Measurements from ENCODE around the gene GARIN5B.
A peak's percentile ranks its signal among the peaks of the same experiment; 100 is the strongest.
"Not testable (repeated sequence)": the region's sequence is repeated elsewhere in the genome, so short reads cannot be mapped to it uniquely, and the experiment has no call there.

GARIN5B gene

DNA sequence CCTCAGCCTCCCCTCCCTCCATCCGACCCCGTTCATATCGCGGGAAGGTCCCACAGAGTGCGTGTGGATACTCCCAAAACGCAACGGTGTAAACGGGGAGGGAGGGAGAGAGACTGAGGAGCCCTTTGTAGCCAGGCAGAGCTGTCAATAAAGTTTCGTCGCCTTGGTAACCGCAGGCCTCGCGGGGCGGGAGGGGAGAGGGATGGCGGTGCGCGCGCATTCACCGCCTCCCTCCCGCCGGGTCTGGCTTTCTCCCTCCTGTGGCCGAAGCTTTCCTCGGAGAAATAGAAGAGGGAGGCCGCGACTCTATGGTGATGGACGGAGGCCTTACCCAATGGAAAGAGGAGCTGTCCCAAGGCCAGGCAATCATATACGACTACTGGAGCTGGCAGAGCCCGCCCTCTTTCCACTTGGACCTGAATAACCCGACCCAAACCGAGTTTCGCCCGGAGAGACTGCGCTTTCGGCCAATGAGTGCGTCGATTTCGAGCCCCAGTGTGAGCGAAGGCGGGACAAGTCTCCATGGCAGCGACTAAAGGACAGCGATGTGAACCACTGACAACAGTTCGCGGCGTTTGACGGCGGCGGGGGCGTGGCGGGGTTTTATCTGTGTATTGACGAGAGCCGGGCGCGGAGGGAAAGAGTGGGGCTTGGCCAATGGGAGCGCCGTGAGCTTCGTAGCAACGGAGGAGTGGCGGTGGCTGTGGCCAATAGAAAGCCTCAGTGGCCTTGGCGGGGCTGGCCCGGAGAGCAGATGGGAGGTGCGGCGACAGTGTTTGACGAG lies 23.8 kb downstream of the GARIN5B start, which contains the start of gene KMT5C:
KMT5C (plus strand) TSS at position 772 of the 784 bp plus-strand sequence. CDS start 2,061 bp downstream, outside the sequence.
- Histone ChIP-seq H3K36me3 (ENCODE audit: low read depth) (peaks cover 13% of the 10 kb centered on the region; the same call in 1 of the 2 replicates), H3K9me3 (ENCODE audit: severe bottlenecking) (no peaks in the 10 kb centered on the region), H3K27me3 (ENCODE audit: insufficient read depth, poor library complexity, severe bottlenecking) (no peaks in the 10 kb centered on the region), H3K4me1 (ENCODE audit: insufficient read depth, poor library complexity, severe bottlenecking) (peaks cover 19% of the 10 kb centered on the region), H3K27ac (ENCODE audit: poor library complexity, severe bottlenecking) (peak within 1 kb of the TSS; percentile 80), H3K4me3 (ENCODE audit: severe bottlenecking) (peak within 1 kb of the TSS; percentile 50)
- TF ChIP-seq, protein P1, sequence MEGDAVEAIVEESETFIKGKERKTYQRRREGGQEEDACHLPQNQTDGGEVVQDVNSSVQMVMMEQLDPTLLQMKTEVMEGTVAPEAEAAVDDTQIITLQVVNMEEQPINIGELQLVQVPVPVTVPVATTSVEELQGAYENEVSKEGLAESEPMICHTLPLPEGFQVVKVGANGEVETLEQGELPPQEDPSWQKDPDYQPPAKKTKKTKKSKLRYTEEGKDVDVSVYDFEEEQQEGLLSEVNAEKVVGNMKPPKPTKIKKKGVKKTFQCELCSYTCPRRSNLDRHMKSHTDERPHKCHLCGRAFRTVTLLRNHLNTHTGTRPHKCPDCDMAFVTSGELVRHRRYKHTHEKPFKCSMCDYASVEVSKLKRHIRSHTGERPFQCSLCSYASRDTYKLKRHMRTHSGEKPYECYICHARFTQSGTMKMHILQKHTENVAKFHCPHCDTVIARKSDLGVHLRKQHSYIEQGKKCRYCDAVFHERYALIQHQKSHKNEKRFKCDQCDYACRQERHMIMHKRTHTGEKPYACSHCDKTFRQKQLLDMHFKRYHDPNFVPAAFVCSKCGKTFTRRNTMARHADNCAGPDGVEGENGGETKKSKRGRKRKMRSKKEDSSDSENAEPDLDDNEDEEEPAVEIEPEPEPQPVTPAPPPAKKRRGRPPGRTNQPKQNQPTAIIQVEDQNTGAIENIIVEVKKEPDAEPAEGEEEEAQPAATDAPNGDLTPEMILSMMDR (IDR thresholded peaks at IDR 0.05; ENCODE audit: poor library complexity, severe bottlenecking), result peak; percentile 11
- DNase-seq (ENCODE audit: low spot score), result peak; percentile 100
- ATAC-seq (ENCODE audit: low read depth), result peak; percentile 83

DNA sequence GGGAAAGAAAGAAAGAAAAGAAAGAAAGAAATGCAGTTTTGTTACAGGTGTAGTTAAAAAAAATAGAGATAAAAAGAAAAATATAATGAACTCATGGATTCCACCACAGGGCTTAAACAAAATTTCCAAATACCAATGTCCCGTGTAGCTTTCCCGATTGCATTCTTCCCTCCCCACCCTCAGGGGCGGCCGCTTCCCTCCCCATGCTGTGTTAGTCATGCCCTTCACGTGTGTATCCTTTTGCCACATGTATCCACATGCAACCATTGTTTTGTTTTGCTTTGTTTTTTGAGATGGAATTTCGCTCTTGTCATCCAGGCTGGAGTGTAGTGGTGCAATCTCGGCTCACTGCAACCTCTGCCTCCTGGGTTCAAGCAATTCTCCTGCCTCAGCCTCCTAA lies 27.0 kb downstream of the GARIN5B start:
- peak; percentile 3; the same call in 1 of the 3 replicates for ATAC-seq (ENCODE audit: low read depth)
- TF ChIP-seq, protein P1 (IDR thresholded peaks at IDR 0.05; ENCODE audit: poor library complexity, severe bottlenecking), result no peak
- peak overlapping the region; percentile 39 for H3K27ac ChIP-seq (ENCODE audit: poor library complexity, severe bottlenecking)
- H3K4me3 ChIP-seq (ENCODE audit: severe bottlenecking), result no peak overlapping the region
- no peaks in the 10 kb centered on the region for H3K9me3 ChIP-seq (ENCODE audit: severe bottlenecking)
- H3K36me3 ChIP-seq (ENCODE audit: low read depth), result no peaks in the 10 kb centered on the region
- H3K4me1 ChIP-seq (ENCODE audit: insufficient read depth, poor library complexity, severe bottlenecking), result peaks cover 14% of the 10 kb centered on the region
- H3K27me3 ChIP-seq (ENCODE audit: insufficient read depth, poor library complexity, severe bottlenecking), result no peaks in the 10 kb centered on the region
- peak; percentile 82 for DNase-seq (ENCODE audit: low spot score)

GRCh38 chr19:55333870-55334269 lies 29.2 kb downstream of the GARIN5B start:
- no peak overlapping the region for H3K4me3 ChIP-seq (ENCODE audit: severe bottlenecking)
- H3K4me1 ChIP-seq (ENCODE audit: insufficient read depth, poor library complexity, severe bottlenecking), result peaks cover 14% of the 10 kb centered on the region
- no peak for DNase-seq (ENCODE audit: low spot score)
- no peak for ATAC-seq (ENCODE audit: low read depth)
- TF ChIP-seq, protein P1 (IDR thresholded peaks at IDR 0.05; ENCODE audit: poor library complexity, severe bottlenecking), result no peak
- no peaks in the 10 kb centered on the region for H3K9me3 ChIP-seq (ENCODE audit: severe bottlenecking)
- H3K36me3 ChIP-seq (ENCODE audit: low read depth), result no peaks in the 10 kb centered on the region
- H3K27ac ChIP-seq (ENCODE audit: poor library complexity, severe bottlenecking), result no peak overlapping the region
- no peaks in the 10 kb centered on the region for H3K27me3 ChIP-seq (ENCODE audit: insufficient read depth, poor library complexity, severe bottlenecking)

DNA sequence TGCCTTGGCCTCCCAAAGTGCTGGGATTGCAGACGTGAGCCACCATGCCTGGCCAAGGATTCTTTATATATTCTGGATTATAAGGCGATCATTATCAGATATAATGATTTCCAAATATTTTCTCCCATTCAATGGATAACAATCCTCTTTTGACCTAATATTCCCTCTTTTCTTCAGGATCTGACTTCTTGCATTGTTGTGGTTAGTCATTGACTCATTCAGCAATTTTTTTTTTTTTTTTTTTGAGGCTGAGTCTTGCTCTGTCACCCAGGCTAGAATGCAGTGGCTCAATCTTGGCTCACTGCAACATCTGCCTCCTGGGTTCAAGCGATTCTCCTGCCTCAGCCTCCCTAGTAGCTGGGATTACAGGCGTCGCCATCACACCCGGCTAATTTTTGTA lies 33.3 kb downstream of the GARIN5B start:
- not testable (repeated sequence) for H3K27ac ChIP-seq (ENCODE audit: poor library complexity, severe bottlenecking); DNase-seq (ENCODE audit: low spot score); H3K4me3 ChIP-seq (ENCODE audit: severe bottlenecking); H3K27me3 ChIP-seq (ENCODE audit: insufficient read depth, poor library complexity, severe bottlenecking); H3K36me3 ChIP-seq (ENCODE audit: low read depth); H3K9me3 ChIP-seq (ENCODE audit: severe bottlenecking); H3K4me1 ChIP-seq (ENCODE audit: insufficient read depth, poor library complexity, severe bottlenecking)
- peak; percentile 35; the same call in 1 of the 3 replicates for ATAC-seq (ENCODE audit: low read depth)

GRCh38 chr19:55328774-55329318 lies 34.2 kb downstream of the GARIN5B start:
- not testable (repeated sequence) for H3K36me3 ChIP-seq (ENCODE audit: low read depth); DNase-seq (ENCODE audit: low spot score); ATAC-seq (ENCODE audit: low read depth); H3K4me1 ChIP-seq (ENCODE audit: insufficient read depth, poor library complexity, severe bottlenecking); H3K4me3 ChIP-seq (ENCODE audit: severe bottlenecking); H3K9me3 ChIP-seq (ENCODE audit: severe bottlenecking); H3K27ac ChIP-seq (ENCODE audit: poor library complexity, severe bottlenecking); H3K27me3 ChIP-seq (ENCODE audit: insufficient read depth, poor library complexity, severe bottlenecking)

Measured in RWPE2 (cell line).